Kidney epithelial cell (primary cell): ENCODE results near the gene KRCC1. TPM values are rescaled to one million over a fixed set of nuclear protein-coding genes. Genes with fewer than 3 reads are reported as not detected.
"Not testable (repeated sequence)": the region's sequence is repeated elsewhere in the genome, so short reads cannot be mapped to it uniquely, and the experiment has no call there.

Experiments
- DNase-seq: peaks from one replicate; pipeline ENCODE4 v3.0.0-alpha.2; 2010; ENCODE audit warnings: low read depth
- H3K27me3 ChIP-seq: 2 replicates; pipeline ENCODE4 v1.6.0; 2011; ENCODE audit warnings: low read length; ENCODE audit not compliant: control insufficient read depth, insufficient read depth
- H3K36me3 ChIP-seq: 2 replicates; pipeline ENCODE4 v1.5.1; 2011; ENCODE audit warnings: low read length; ENCODE audit not compliant: control insufficient read depth, insufficient read depth
- H3K4me3 ChIP-seq: 2 replicates; pipeline ENCODE4 v1.5.1; 2011; ENCODE audit warnings: low read depth, mild to moderate bottlenecking, control low read depth, low read length
- total RNA-seq: library from RNA; depleted of rRNA; stranded (reverse); fragments of >200 nt; gene quantifications from 2 replicates; pipeline ENCODE4 v1.2.3, GENCODE V29; 2015
- TF ChIP-seq, protein P1 (sequence below): IDR thresholded peaks from 2 replicates; pipeline ENCODE4 v1.5.1; 2011; ENCODE audit warnings: mild to moderate bottlenecking, moderate library complexity, low read length, control low read depth, inconsistent platforms; ENCODE audit not compliant: insufficient read depth, poor library complexity, severe bottlenecking

The KRCC1 gene
- total RNA-seq, 1 donor from 2014 or later: 22.2 TPM

- no peaks in the 10 kb centered on the region for H3K27me3 ChIP-seq
- TF ChIP-seq, protein P1, sequence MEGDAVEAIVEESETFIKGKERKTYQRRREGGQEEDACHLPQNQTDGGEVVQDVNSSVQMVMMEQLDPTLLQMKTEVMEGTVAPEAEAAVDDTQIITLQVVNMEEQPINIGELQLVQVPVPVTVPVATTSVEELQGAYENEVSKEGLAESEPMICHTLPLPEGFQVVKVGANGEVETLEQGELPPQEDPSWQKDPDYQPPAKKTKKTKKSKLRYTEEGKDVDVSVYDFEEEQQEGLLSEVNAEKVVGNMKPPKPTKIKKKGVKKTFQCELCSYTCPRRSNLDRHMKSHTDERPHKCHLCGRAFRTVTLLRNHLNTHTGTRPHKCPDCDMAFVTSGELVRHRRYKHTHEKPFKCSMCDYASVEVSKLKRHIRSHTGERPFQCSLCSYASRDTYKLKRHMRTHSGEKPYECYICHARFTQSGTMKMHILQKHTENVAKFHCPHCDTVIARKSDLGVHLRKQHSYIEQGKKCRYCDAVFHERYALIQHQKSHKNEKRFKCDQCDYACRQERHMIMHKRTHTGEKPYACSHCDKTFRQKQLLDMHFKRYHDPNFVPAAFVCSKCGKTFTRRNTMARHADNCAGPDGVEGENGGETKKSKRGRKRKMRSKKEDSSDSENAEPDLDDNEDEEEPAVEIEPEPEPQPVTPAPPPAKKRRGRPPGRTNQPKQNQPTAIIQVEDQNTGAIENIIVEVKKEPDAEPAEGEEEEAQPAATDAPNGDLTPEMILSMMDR: no peak
- H3K4me3 ChIP-seq: no peak overlapping the region
- H3K36me3 ChIP-seq: no peaks in the 10 kb centered on the region
- DNase-seq: no peak
Measured at GRCh38 chr2:88053296-88053695, 2.3 kb downstream of the KRCC1 start.

DNA sequence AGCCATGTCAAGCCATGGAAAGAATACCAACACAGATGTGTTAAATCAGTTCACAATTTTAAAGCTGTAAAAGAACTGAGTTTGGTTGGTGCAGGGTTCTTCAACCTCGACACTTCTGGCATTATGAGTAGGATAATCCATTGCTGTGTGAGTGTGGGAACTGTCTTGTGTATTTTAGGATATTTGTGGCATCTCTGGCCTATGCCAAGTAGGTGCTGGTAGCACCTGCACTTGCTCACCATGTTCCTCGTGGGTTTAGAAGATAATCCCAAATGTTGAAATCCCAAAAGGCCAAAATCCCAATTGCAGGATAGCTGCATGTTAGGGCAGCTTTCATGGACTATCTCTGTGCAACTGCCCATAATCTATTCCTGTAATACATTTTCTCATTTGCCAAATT is 3.8 kb downstream of the KRCC1 start:
- H3K36me3 ChIP-seq: no peaks in the 10 kb centered on the region
- no peak for DNase-seq
- TF ChIP-seq, protein P1: no peak
- no peak overlapping the region for H3K4me3 ChIP-seq
- no peaks in the 10 kb centered on the region for H3K27me3 ChIP-seq

DNA sequence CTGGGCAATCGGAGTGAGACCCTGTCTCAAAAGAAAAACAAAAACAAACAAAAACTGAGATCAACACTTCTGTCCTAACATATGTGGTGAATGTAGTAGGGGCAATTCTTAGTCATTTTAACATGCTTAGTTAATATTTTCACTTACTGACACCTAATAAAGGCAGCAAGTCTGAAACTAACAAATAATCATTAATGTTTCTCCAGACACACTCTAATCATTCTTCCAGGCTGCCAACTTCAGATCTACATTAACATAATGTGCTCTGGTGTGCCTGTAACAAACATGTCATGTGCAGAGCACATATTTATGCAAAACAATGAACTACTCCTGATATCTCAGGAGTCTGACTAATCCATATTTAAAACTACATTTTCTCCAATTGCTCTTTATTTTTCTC is 6.0 kb downstream of the KRCC1 start:
- TF ChIP-seq, protein P1: no peak
- no peak for DNase-seq
- Histone ChIP-seq H3K4me3 (no peak overlapping the region), H3K27me3 (no peaks in the 10 kb centered on the region), H3K36me3 (no peaks in the 10 kb centered on the region)

DNA sequence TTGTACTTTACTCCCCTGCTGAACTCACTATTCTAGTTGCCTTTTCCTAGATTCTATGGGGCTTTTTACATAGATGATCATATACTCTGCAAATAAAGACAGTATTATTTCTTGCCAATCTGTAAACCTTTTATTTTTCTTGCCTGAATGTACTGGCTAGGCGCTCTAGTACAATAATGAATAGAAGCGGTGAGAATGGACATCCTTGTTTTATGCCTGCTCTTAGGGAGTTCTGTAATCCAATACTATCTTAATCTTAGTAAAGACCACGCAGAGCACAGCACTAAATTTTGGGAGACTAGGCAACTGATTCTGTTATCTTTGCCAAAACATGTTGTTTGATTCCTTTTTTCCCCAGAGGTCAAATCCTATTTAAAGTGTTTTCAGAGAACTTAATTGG is 7.0 kb downstream of the KRCC1 start:
- TF ChIP-seq, protein P1: no peak
- DNase-seq: no peak
- no peaks in the 10 kb centered on the region for H3K36me3 ChIP-seq
- no peaks in the 10 kb centered on the region for H3K27me3 ChIP-seq
- no peak overlapping the region for H3K4me3 ChIP-seq

DNA sequence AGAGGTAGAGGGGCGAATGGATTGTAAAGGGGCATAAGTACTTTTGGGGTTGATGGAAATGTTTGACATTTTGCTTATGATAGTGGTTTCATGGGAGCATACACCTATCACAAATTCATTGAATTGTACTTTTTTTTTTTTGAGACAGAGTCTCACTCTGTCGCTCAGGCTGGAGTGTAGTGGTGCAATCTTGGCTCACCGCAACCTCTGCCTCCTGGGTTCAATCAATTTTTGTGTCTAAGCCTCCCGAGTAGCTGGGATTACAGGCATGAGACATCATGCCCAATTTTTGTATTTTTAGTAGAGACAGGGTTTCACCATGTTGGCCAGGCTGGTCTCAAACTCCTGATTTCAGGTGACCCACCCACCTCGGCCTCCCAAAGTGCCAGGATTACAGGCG is 10.0 kb downstream of the KRCC1 start:
- not testable (repeated sequence) for H3K36me3 ChIP-seq, H3K4me3 ChIP-seq, H3K27me3 ChIP-seq, DNase-seq

- Histone ChIP-seq H3K36me3 (no peaks in the 10 kb centered on the region), H3K4me3 (no peak overlapping the region), H3K27me3 (no peaks in the 10 kb centered on the region)
- TF ChIP-seq, protein P1: no peak
- no peak for DNase-seq
Measured at GRCh38 chr2:88042476-88042875, 13.1 kb downstream of the KRCC1 start.
